ENCODE data around the gene MAGI2. TPM values are rescaled to one million over a fixed set of nuclear protein-coding genes. Genes with fewer than 3 reads are reported as not detected.

Gene MAGI2
- total RNA-seq, 1 experiment from 2014 or later = 0.07 TPM

- H3K4me3 Mint-ChIP-seq (ENCODE audit: unreplicated experiment) = no peak overlapping the region
- no peaks in the 10 kb centered on the region for H3K9me3 Mint-ChIP-seq (ENCODE audit: unreplicated experiment)
- POLR2A ChIA-PET = no interaction called here
- peaks cover 58% of the 10 kb centered on the region for H3K27me3 Mint-ChIP-seq (ENCODE audit: insufficient read depth, unreplicated experiment)
- CTCF ChIA-PET = no interaction called here
- H3K27ac Mint-ChIP-seq (ENCODE audit: low read depth, unreplicated experiment) = no peak overlapping the region
- BruUV-seq (replicated peaks) = no TSS peak
- no peak for TF ChIP-seq CTCF (IDR thresholded peaks at IDR 0.05; ENCODE audit: unreplicated experiment)
- intact Hi-C loops (cut with micrococcal nuclease) = no loop called here
- DNase-seq (ENCODE audit: unreplicated experiment) = no peak
- H3K4me1 Mint-ChIP-seq (ENCODE audit: insufficient read depth, unreplicated experiment) = no peaks in the 10 kb centered on the region
- H3K36me3 Mint-ChIP-seq (ENCODE audit: insufficient read depth, unreplicated experiment) = no peaks in the 10 kb centered on the region
Observed at GRCh38 chr7:79401254-79401653, 52.2 kb downstream of the MAGI2 start.

- ChIA-PET CTCF (no interaction called here), POLR2A (no interaction called here)
- no peak for DNase-seq (ENCODE audit: unreplicated experiment)
- Mint-ChIP-seq H3K27me3 (ENCODE audit: insufficient read depth, unreplicated experiment) (peaks cover 57% of the 10 kb centered on the region), H3K4me3 (ENCODE audit: unreplicated experiment) (no peak overlapping the region), H3K27ac (ENCODE audit: low read depth, unreplicated experiment) (no peak overlapping the region), H3K36me3 (ENCODE audit: insufficient read depth, unreplicated experiment) (no peaks in the 10 kb centered on the region), H3K4me1 (ENCODE audit: insufficient read depth, unreplicated experiment) (no peaks in the 10 kb centered on the region), H3K9me3 (ENCODE audit: unreplicated experiment) (no peaks in the 10 kb centered on the region)
- TF ChIP-seq CTCF (IDR thresholded peaks at IDR 0.05; ENCODE audit: unreplicated experiment) = no peak
- intact Hi-C loops (cut with micrococcal nuclease) = no loop called here
- no TSS peak for BruUV-seq (replicated peaks)
Observed at GRCh38 chr7:79400222-79400621, 53.2 kb downstream of the MAGI2 start.

GRCh38 chr7:79398138-79398749 is 55.2 kb downstream of the MAGI2 start:
- ChIA-PET POLR2A (no interaction called here), CTCF (interaction anchor here (0.7 to 0.8 kb wide), 2 partner anchors 62 to 100 kb away, joined by 3 read pairs; no protein-coding TSS in a partner anchor)
- no peaks in the 10 kb centered on the region for H3K36me3 Mint-ChIP-seq (ENCODE audit: insufficient read depth, unreplicated experiment)
- no peak overlapping the region for H3K4me3 Mint-ChIP-seq (ENCODE audit: unreplicated experiment)
- H3K9me3 Mint-ChIP-seq (ENCODE audit: unreplicated experiment) = no peaks in the 10 kb centered on the region
- intact Hi-C loops (cut with micrococcal nuclease) = no loop called here
- TF ChIP-seq CTCF (IDR thresholded peaks at IDR 0.05; ENCODE audit: unreplicated experiment) = no peak
- H3K27ac Mint-ChIP-seq (ENCODE audit: low read depth, unreplicated experiment) = no peak overlapping the region
- DNase-seq (ENCODE audit: unreplicated experiment) = no peak
- no peaks in the 10 kb centered on the region for H3K4me1 Mint-ChIP-seq (ENCODE audit: insufficient read depth, unreplicated experiment)
- peaks cover 54% of the 10 kb centered on the region for H3K27me3 Mint-ChIP-seq (ENCODE audit: insufficient read depth, unreplicated experiment)
- BruUV-seq (replicated peaks) = no TSS peak

GRCh38 chr7:79386688-79387422 is 66.6 kb downstream of the MAGI2 start:
- CTCF ChIA-PET = no interaction called here
- H3K4me1 Mint-ChIP-seq (ENCODE audit: insufficient read depth, unreplicated experiment) = no peaks in the 10 kb centered on the region
- no peaks in the 10 kb centered on the region for H3K36me3 Mint-ChIP-seq (ENCODE audit: insufficient read depth, unreplicated experiment)
- no peak overlapping the region for H3K27ac Mint-ChIP-seq (ENCODE audit: low read depth, unreplicated experiment)
- intact Hi-C loops (cut with micrococcal nuclease) = no loop called here
- POLR2A ChIA-PET = no interaction called here
- TF ChIP-seq CTCF (IDR thresholded peaks at IDR 0.05; ENCODE audit: unreplicated experiment) = no peak
- peak; percentile 1 for DNase-seq (ENCODE audit: unreplicated experiment)
- no TSS peak for BruUV-seq (replicated peaks)
- H3K27me3 Mint-ChIP-seq (ENCODE audit: insufficient read depth, unreplicated experiment) = peaks cover 66% of the 10 kb centered on the region
- H3K9me3 Mint-ChIP-seq (ENCODE audit: unreplicated experiment) = no peaks in the 10 kb centered on the region
- no peak overlapping the region for H3K4me3 Mint-ChIP-seq (ENCODE audit: unreplicated experiment)

All from MCF 10A (cell line).